Measurements from ENCODE around the gene LRMDA. TPM values are rescaled to one million over a fixed set of nuclear protein-coding genes. Genes with fewer than 3 reads are reported as not detected.

The LRMDA gene
- total RNA-seq, 2 experiments from 2014 or later, result not detected

- no peaks in the 10 kb centered on the region for H3K36me3 Mint-ChIP-seq (ENCODE audit: low read depth)
- no peak for DNase-seq
- POLR2A ChIA-PET, result no interaction called here
- CTCF ChIA-PET, result no interaction called here
- H3K27me3 Mint-ChIP-seq, result no peaks in the 10 kb centered on the region
- no peak overlapping the region for H3K27ac Mint-ChIP-seq
- H3K9me3 Mint-ChIP-seq, result no peaks in the 10 kb centered on the region
- H3K4me1 Mint-ChIP-seq, result no peaks in the 10 kb centered on the region
- H3K4me3 Mint-ChIP-seq, result no peak overlapping the region
Measured at GRCh38 chr10:76396134-76396533, 964.7 kb downstream of the LRMDA start.

GRCh38 chr10:76397181-76398042 is 966.0 kb downstream of the LRMDA start:
- no peaks in the 10 kb centered on the region for H3K27me3 Mint-ChIP-seq
- H3K4me3 Mint-ChIP-seq, result no peak overlapping the region
- no peaks in the 10 kb centered on the region for H3K9me3 Mint-ChIP-seq
- H3K36me3 Mint-ChIP-seq (ENCODE audit: low read depth), result no peaks in the 10 kb centered on the region
- no peaks in the 10 kb centered on the region for H3K4me1 Mint-ChIP-seq
- POLR2A ChIA-PET, result no interaction called here
- CTCF ChIA-PET, result no interaction called here
- no peak overlapping the region for H3K27ac Mint-ChIP-seq
- no peak for DNase-seq

DNA sequence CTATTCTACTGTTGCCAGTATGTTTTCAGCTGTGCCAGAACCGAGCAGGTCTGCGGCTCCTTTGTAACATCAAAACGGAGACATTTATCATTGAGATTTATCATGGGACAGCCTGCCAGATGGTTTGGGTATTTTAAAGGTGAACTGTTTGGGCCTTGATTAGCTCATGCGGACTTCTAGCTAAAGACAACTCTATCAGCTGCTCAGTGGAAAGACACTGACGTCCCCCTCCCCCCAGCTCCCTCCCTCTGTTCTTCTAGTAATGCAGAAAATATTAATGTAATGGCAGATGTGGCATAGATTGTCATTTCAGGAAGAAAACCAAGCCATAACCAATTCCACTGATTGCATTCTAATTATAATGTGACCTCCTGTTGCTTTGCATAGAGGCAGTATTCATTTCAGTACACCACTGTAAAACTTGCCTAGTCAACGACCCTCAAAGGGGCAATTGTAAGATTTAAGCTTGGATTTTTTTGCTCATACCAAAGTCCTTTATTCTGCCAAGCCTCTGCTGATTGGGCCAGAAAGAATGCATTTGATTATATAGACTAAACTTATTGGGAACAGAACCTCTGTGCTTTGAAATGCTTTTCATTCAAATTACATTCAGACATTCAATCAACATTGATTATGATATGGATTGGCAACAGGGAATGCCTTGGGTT is 966.8 kb downstream of the LRMDA start:
- ChIA-PET POLR2A (no interaction called here), CTCF (no interaction called here)
- no peak for DNase-seq

GRCh38 chr10:76399226-76399625 is 967.8 kb downstream of the LRMDA start:
- ChIA-PET POLR2A (no interaction called here), CTCF (no interaction called here)
- Mint-ChIP-seq H3K27me3 (no peaks in the 10 kb centered on the region), H3K36me3 (ENCODE audit: low read depth) (no peaks in the 10 kb centered on the region), H3K9me3 (no peaks in the 10 kb centered on the region), H3K27ac (no peak overlapping the region), H3K4me1 (no peaks in the 10 kb centered on the region), H3K4me3 (no peak overlapping the region)
- no peak for DNase-seq

More for the DNA sequence above, 966.8 kb downstream of the LRMDA start:
- no peaks in the 10 kb centered on the region for H3K4me1 Mint-ChIP-seq
- no peaks in the 10 kb centered on the region for H3K27me3 Mint-ChIP-seq
- no peak overlapping the region for H3K4me3 Mint-ChIP-seq
- no peaks in the 10 kb centered on the region for H3K9me3 Mint-ChIP-seq
- no peak overlapping the region for H3K27ac Mint-ChIP-seq
- no peaks in the 10 kb centered on the region for H3K36me3 Mint-ChIP-seq (ENCODE audit: low read depth)

GRCh38 chr10:76401006-76401405 is 969.6 kb downstream of the LRMDA start:
- Mint-ChIP-seq H3K27ac (no peak overlapping the region), H3K4me3 (no peak overlapping the region), H3K4me1 (no peaks in the 10 kb centered on the region), H3K36me3 (ENCODE audit: low read depth) (no peaks in the 10 kb centered on the region), H3K9me3 (no peaks in the 10 kb centered on the region), H3K27me3 (no peaks in the 10 kb centered on the region)
- POLR2A ChIA-PET, result no interaction called here
- no peak for DNase-seq
- CTCF ChIA-PET, result interaction anchor here (0.8 kb wide), 1 partner anchor 8 kb away, joined by 3 read pairs; no protein-coding TSS in a partner anchor

GRCh38 chr10:76403912-76404311 is 972.5 kb downstream of the LRMDA start:
- ChIA-PET CTCF (no interaction called here), POLR2A (no interaction called here)
- Mint-ChIP-seq H3K4me3 (no peak overlapping the region), H3K9me3 (no peaks in the 10 kb centered on the region), H3K36me3 (ENCODE audit: low read depth) (no peaks in the 10 kb centered on the region), H3K27me3 (no peaks in the 10 kb centered on the region), H3K4me1 (no peaks in the 10 kb centered on the region), H3K27ac (no peak overlapping the region)
- DNase-seq, result no peak

DNA sequence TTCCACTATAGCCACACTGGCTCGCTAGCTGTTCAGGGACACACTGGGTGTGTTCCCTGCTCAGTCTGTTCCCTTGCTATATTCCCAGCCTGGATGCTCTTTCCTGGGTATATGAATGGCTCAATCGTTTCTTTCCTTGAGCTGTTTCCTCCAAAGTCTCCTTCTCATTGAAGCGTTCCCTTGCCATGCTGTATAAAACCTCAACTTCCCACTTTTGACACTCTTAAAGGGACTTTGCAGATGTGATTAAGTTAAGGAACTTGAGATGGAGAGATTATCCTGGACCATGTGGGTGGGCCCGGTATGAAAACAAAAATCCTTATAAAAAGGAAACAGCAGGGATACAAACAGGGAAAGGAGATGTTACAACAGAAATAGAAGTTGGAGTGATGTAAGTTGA is 973.1 kb downstream of the LRMDA start:
- no peak for DNase-seq
- ChIA-PET POLR2A (no interaction called here), CTCF (no interaction called here)
- Mint-ChIP-seq H3K4me3 (no peak overlapping the region), H3K9me3 (no peaks in the 10 kb centered on the region), H3K27me3 (no peaks in the 10 kb centered on the region), H3K27ac (no peak overlapping the region), H3K36me3 (ENCODE audit: low read depth) (no peaks in the 10 kb centered on the region), H3K4me1 (no peaks in the 10 kb centered on the region)

GRCh38 chr10:76405922-76406321 is 974.5 kb downstream of the LRMDA start:
- Mint-ChIP-seq H3K27ac (no peak overlapping the region), H3K9me3 (no peaks in the 10 kb centered on the region), H3K4me3 (no peak overlapping the region), H3K27me3 (no peaks in the 10 kb centered on the region), H3K36me3 (ENCODE audit: low read depth) (no peaks in the 10 kb centered on the region), H3K4me1 (no peaks in the 10 kb centered on the region)
- ChIA-PET POLR2A (no interaction called here), CTCF (no interaction called here)
- no peak for DNase-seq

- ChIA-PET CTCF (interaction anchor here (0.6 to 1.4 kb wide), 2 partner anchors 8 to 92 kb away, joined by 3 read pairs; no protein-coding TSS in a partner anchor), POLR2A (no interaction called here)
- Mint-ChIP-seq H3K27me3 (no peaks in the 10 kb centered on the region), H3K27ac (no peak overlapping the region), H3K4me1 (no peaks in the 10 kb centered on the region), H3K36me3 (ENCODE audit: low read depth) (no peaks in the 10 kb centered on the region), H3K4me3 (no peak overlapping the region), H3K9me3 (no peaks in the 10 kb centered on the region)
- DNase-seq, result no peak
Measured at GRCh38 chr10:76408646-76409045, 977.2 kb downstream of the LRMDA start.

- Mint-ChIP-seq H3K36me3 (ENCODE audit: low read depth) (no peaks in the 10 kb centered on the region), H3K4me1 (no peaks in the 10 kb centered on the region), H3K27me3 (no peaks in the 10 kb centered on the region), H3K4me3 (no peak overlapping the region), H3K9me3 (no peaks in the 10 kb centered on the region), H3K27ac (no peak overlapping the region)
- ChIA-PET POLR2A (no interaction called here), CTCF (no interaction called here)
- no peak for DNase-seq
Measured at GRCh38 chr10:76411729-76412435, 980.5 kb downstream of the LRMDA start.

DNA sequence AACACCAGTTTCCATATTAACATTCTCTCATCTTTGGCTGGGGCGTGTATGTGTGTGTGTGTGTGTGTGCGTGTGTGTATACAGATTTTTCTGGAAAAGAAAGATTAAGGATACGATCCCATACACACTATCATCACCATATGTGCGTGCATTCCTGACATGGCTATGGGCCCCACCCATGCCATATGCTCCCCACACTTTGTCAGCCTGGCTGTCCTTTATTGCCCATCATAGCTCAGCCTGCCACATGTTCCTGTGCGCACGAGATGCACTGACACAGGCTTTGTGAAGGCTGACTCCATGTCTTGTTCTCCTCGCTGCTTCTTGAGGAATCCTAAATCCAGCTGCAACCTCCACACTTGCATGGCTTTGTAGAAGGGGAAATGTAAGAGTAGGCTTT is 984.1 kb downstream of the LRMDA start:
- CTCF ChIA-PET, result no interaction called here
- Mint-ChIP-seq H3K9me3 (no peaks in the 10 kb centered on the region), H3K4me1 (no peaks in the 10 kb centered on the region), H3K4me3 (no peak overlapping the region), H3K27me3 (no peaks in the 10 kb centered on the region), H3K36me3 (ENCODE audit: low read depth) (no peaks in the 10 kb centered on the region), H3K27ac (no peak overlapping the region)
- POLR2A ChIA-PET, result no interaction called here
- DNase-seq, result no peak

DNA sequence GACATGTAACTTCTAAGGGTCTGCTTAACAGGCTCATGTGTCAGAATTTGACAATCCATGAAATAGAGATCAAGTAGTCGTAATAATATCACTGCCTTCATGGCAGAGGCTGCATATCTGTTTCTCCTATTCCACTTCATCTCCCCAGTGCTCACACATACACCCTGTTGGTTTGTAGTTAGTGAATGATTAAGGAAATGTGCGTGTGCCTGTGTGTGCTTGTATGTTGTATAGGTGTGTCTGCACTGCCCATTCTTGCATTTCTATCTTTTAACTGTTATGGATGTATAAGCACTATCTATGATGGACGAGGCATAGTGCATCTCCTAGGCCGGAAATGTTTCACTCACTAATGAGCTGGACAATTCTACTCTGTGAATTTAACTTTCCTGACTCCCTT is 985.2 kb downstream of the LRMDA start:
- H3K4me3 Mint-ChIP-seq, result no peak overlapping the region
- POLR2A ChIA-PET, result no interaction called here
- H3K27ac Mint-ChIP-seq, result no peak overlapping the region
- no peaks in the 10 kb centered on the region for H3K27me3 Mint-ChIP-seq
- H3K9me3 Mint-ChIP-seq, result no peaks in the 10 kb centered on the region
- DNase-seq, result no peak
- H3K4me1 Mint-ChIP-seq, result no peaks in the 10 kb centered on the region
- CTCF ChIA-PET, result no interaction called here
- no peaks in the 10 kb centered on the region for H3K36me3 Mint-ChIP-seq (ENCODE audit: low read depth)

DNA sequence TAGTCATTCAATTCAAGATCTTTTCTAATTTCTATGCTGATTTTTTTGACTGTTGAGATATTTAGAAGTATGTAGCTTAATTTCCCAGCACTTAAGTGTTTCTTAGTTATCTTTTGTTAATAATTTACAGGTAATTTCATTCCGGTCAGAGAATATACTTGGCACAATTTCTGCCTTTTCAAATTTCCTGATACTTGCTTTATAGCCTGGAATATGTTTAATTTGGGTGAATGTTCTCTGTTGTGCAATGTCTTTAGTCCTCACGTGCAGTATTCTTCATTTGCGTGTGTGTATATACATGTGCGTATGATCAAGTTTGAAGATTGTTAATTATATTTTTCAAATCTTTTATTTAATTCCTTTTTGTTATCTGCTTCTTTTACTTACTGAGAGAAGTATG is 989.3 kb downstream of the LRMDA start:
- ChIA-PET POLR2A (no interaction called here), CTCF (no interaction called here)
- DNase-seq, result no peak
- H3K4me1 Mint-ChIP-seq, result no peaks in the 10 kb centered on the region
- no peak overlapping the region for H3K4me3 Mint-ChIP-seq
- H3K9me3 Mint-ChIP-seq, result no peaks in the 10 kb centered on the region
- H3K27ac Mint-ChIP-seq, result no peak overlapping the region
- no peaks in the 10 kb centered on the region for H3K27me3 Mint-ChIP-seq
- H3K36me3 Mint-ChIP-seq (ENCODE audit: low read depth), result no peaks in the 10 kb centered on the region

Data from activated CD4-positive, alpha-beta T cell treated with anti-CD3 and anti-CD28 coated beads, Interleukin-2, amount 10 ng/mL, durations not matched to agents 7 days and 5 days (primary cell).